Parietal lobe (tissue), 1 donor: ENCODE data around the gene CLRN3. TPM values are rescaled to one million over a fixed set of nuclear protein-coding genes. Genes with fewer than 3 reads are reported as not detected.

ENCODE experiments used
- total RNA-seq: library from RNA; depleted of rRNA; stranded (reverse); fragments of >200 nt; gene quantifications from one replicate; pipeline ENCODE4 v1.2.3, GENCODE V29; 2014

CLRN3 gene
- total RNA-seq = not detected

DNA sequence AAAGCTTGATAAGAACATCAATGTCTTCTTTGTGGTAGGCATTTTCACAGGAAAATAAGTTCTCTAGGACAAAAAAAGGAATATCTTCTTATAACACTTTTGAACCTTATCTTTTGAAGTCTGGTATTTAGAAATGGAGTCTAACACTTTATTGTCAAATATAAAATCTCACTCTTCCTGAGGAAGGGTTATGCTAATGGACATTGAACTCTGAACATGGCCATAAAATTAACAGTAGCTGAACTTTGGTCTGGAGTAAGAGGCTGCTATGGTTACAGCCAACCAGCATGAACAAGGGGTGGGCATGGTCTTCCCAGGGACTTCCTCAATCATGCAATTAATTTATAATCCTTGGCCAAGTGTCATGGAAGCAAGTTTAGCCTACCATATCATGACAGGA, at the start of gene CLRN3:
Gene CLRN3 (minus strand): TSS at position 199 of the 400 bp plus-strand sequence. CDS start 157 bp downstream, at position 42.

DNA sequence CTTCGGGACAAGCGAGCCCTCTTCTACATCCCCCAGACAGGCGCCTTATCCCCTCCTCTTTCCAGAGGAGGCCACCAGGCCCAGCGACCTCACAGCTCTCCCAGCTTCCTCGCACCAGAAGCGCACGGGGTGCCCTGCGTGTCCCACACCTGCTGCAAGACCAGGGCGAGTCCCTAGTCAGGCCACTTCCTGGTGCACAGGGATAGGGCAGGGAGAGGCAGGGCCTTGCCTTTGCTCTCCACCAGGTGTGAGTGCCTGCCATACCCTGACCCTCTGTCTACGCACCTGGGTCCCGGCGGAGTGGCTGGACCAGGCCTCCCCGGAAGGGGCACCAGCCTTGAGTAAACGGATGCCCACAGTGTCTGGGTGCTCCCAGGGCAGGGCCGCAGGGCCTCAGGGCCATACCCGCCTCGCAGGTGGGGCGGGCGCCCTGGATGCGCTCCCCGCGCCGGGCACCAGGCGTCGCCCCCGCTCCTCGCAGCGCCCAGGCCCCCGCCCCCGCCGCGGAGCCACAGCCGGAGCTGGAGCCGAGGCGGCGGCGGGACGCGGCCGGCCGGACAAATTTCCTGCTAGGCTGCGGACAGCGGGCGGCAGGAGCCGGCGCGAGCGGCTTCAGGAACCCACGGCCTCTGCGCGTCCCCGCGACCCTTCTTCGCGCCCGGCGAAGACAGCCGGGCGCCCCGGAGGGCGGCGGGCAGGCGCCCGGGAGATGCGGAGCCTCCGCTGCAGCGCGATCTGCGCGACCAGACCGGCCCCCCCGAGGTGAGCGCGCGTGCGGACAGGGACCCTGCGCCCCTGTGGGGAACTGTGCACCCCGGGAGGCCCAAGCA, 14.0 kb upstream of the CLRN3 start, which contains the start of gene PTPRE:
Gene PTPRE (plus strand): TSS at position 556 of the 830 bp plus-strand sequence. CDS start 133,779 bp downstream, outside the sequence.

Other genes with a start within 250 kb of the CLRN3 start
- gene FOXI2, start 155.8 kb downstream of the CLRN3 start, total RNA-seq = not detected
- 25.7 TPM for gene PTPRE, start 14.2 kb upstream of the CLRN3 start, total RNA-seq
- 8.5 TPM for gene MKI67, start 233.5 kb upstream of the CLRN3 start, total RNA-seq